Measurements from ENCODE around the gene NAA60.
A peak's percentile ranks its signal among the peaks of the same experiment; 100 is the strongest.
"Not testable (repeated sequence)": the region's sequence is repeated elsewhere in the genome, so short reads cannot be mapped to it uniquely, and the experiment has no call there.

The NAA60 gene

GRCh38 chr16:3485097-3485745 lies 41.7 kb downstream of the NAA60 start:
- H3K36me3 Mint-ChIP-seq, result peaks cover 64% of the 10 kb centered on the region
- ATAC-seq (no peak), DNase-seq (ENCODE audit: low spot score in 2 of 2) (no peak)
- no peak overlapping the region for H3K4me3 Mint-ChIP-seq
- H3K27ac Mint-ChIP-seq, result no peak overlapping the region
- no peaks in the 10 kb centered on the region for H3K9me3 Mint-ChIP-seq
- peaks cover 20% of the 10 kb centered on the region for H3K4me1 Mint-ChIP-seq

DNA sequence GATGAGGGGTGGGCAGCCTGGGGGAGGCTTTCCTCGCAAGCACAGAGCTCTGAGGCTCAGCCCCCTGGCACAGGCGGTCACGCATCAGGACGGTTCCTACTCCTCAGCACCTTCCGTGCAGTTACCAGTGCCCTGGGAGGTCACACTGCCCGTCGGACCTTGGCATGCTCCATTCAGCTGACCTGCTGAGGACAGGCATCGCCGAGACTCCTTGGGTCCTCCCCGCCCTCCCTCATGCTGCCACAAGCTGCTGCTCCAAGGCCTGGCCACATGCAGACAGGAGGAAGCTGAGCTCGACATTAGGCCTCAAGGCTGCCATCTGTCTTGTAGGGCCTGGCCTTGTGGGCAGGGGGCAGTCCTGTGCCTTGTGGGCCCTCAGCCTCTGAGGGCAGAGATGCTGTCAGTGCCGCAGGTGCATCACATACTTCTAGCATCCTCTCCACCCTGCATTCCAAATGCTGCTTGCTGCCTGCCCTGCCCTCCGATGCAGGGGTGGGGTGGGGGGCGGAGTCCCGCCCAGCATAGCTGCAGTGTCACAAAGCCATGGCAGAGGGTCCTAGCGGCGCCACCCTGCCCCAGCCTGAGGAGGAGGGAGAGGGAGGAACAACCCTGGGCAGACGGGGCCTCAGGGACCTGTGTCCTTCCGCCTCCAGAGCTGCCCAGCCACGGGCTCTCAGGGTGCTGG lies 42.5 kb downstream of the NAA60 start:
- H3K4me1 Mint-ChIP-seq, result peaks cover 19% of the 10 kb centered on the region
- no peak for ATAC-seq
- no peak for DNase-seq (ENCODE audit: low spot score in 2 of 2)
- no peak overlapping the region for H3K4me3 Mint-ChIP-seq
- no peak overlapping the region for H3K27ac Mint-ChIP-seq
- H3K9me3 Mint-ChIP-seq, result no peaks in the 10 kb centered on the region
- peaks cover 57% of the 10 kb centered on the region for H3K36me3 Mint-ChIP-seq

DNA sequence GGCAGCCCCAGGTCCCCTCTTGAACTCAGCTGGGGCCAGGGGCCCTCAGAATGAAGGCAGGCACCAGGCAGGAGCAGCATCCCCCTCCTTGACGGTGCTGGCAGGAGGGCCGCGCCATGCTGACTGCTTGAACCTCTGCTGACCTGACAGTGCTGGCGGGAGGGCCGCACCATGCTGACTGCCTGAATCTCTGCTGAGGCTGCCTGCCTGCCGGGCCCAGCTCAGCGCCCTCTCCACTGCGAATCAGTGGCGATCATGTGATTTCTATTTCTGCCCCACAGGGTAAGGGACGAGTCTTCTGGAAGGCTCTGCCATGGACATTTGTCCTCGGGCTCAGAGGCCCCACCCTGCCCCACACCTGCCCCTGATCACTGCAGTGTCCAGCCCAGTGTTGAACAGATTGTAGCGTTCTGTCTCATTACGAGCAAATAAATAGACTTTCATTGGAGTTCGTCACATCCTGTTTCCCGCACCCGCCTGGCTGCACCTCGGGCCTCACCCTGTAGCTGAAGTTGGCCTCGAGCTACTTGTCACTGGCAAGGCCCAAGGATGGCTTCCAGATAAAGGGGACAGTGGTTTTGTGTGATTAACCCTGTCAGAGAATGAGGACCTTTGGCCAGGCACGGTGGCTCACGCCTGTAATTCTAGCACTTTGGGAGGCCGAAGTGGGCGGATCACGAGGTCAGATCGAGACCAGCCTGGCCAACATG lies 43.2 kb downstream of the NAA60 start:
- H3K4me1 Mint-ChIP-seq, result peaks cover 17% of the 10 kb centered on the region
- DNase-seq (ENCODE audit: low spot score in 2 of 2) (no peak), ATAC-seq (no peak)
- no peak overlapping the region for H3K27ac Mint-ChIP-seq
- H3K4me3 Mint-ChIP-seq, result no peak overlapping the region
- no peaks in the 10 kb centered on the region for H3K9me3 Mint-ChIP-seq
- peaks cover 55% of the 10 kb centered on the region for H3K36me3 Mint-ChIP-seq

DNA sequence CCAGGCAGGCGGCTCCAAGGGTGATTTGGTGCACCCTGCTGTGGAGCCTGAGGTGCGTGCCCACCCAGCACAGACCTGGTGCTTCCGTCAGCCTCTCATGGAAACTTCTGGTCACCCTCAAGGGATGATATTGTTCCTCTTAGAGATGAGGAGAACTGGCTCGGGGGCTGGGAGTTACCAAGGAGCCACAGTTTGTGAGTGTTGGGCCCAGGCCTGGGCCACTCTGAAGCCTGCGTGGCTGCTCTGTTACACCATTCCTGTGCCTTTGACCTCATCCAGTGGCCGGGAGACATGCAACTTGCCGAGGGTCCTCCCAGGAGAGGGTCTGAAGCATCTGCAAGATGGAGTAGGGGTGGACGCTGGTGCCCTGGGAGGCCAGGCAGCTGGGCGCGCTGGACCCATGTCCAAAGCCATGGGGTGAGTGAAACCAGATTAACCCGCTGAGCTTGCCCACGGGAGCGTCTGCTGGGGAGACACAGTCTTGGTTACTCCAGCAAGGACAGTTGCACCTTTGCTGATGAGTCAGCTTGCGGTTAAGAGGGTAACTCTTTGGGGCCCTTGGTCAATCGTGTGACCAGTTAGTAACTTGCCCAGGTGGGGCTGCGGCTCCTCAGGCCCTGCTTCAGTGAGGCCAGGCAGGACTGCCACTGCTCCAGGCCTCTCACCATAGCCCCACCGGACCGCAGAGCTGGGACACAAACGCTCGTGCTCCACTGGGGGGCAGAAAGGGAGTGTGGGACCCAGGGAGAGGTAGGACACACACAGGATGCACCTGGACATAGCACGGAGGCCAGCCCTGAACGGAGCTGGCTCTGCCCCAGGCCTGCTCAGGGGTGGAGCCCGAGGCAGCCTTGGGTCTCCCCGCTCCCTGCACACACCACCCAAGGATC lies 44.3 kb downstream of the NAA60 start:
- H3K36me3 Mint-ChIP-seq, result peaks cover 44% of the 10 kb centered on the region
- no peaks in the 10 kb centered on the region for H3K9me3 Mint-ChIP-seq
- no peak overlapping the region for H3K27ac Mint-ChIP-seq
- no peak overlapping the region for H3K4me3 Mint-ChIP-seq
- DNase-seq (ENCODE audit: low spot score in 2 of 2) (no peak), ATAC-seq (no peak)
- peaks cover 7% of the 10 kb centered on the region for H3K4me1 Mint-ChIP-seq

- Mint-ChIP-seq H3K4me3 (no peak overlapping the region), H3K36me3 (peaks cover 33% of the 10 kb centered on the region), H3K4me1 (peaks cover 5% of the 10 kb centered on the region), H3K27ac (no peak overlapping the region), H3K9me3 (no peaks in the 10 kb centered on the region)
- ATAC-seq (no peak), DNase-seq (ENCODE audit: low spot score in 2 of 2) (no peak)
Observed at GRCh38 chr16:3488801-3489200, 45.3 kb downstream of the NAA60 start.

GRCh38 chr16:3490911-3491629 lies 47.6 kb downstream of the NAA60 start:
- peak; percentile 17 for ATAC-seq
- H3K4me3 Mint-ChIP-seq, result no peak overlapping the region
- peaks cover 21% of the 10 kb centered on the region for H3K36me3 Mint-ChIP-seq
- H3K9me3 Mint-ChIP-seq, result no peaks in the 10 kb centered on the region
- H3K4me1 Mint-ChIP-seq, result peaks cover 5% of the 10 kb centered on the region
- DNase-seq (ENCODE audit: low spot score in 2 of 2), result no peak
- H3K27ac Mint-ChIP-seq, result peak overlapping the region; percentile 58

- no peak overlapping the region for H3K27ac Mint-ChIP-seq
- ATAC-seq (no peak), DNase-seq (ENCODE audit: low spot score in 2 of 2) (no peak)
- peaks cover 14% of the 10 kb centered on the region for H3K36me3 Mint-ChIP-seq
- H3K4me3 Mint-ChIP-seq, result no peak overlapping the region
- no peaks in the 10 kb centered on the region for H3K9me3 Mint-ChIP-seq
- H3K4me1 Mint-ChIP-seq, result peaks cover 5% of the 10 kb centered on the region
Observed at GRCh38 chr16:3492356-3492755, 48.9 kb downstream of the NAA60 start.

- Mint-ChIP-seq H3K36me3 (peaks cover 5% of the 10 kb centered on the region), H3K9me3 (no peaks in the 10 kb centered on the region), H3K4me1 (peaks cover 7% of the 10 kb centered on the region), H3K27ac (no peak overlapping the region), H3K4me3 (no peak overlapping the region)
- ATAC-seq (no peak), DNase-seq (ENCODE audit: low spot score in 2 of 2) (no peak)
Observed at GRCh38 chr16:3494386-3494973, 51.0 kb downstream of the NAA60 start.

DNA sequence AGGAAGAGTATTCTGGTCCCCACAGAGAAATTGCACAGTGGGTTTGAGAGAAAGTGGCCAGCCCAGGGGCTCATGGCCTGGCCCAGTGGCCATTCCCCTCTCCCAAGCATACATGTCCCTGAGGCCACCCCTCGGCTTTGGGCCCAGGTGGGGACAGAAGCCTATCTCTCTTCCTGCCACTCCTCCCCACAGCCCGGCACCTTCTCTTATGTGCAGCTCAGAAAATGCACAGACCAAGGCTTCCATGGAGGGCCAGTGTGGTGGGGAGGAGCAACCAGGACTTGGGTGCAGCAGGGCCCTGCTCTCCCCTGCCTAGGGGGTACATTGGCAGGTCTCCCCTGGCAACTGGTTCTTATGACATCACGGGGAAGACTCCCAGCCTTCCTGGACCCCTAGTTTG lies 51.7 kb downstream of the NAA60 start, which contains the start of gene C16orf90:
Gene C16orf90, minus strand, starts transcription at position 314 of the 400 bp plus-strand sequence. Its CDS starts 68 bp downstream, at position 246.
- ATAC-seq, result no peak

GRCh38 chr16:3496386-3496785 lies 52.9 kb downstream of the NAA60 start:
- H3K9me3 Mint-ChIP-seq, result no peaks in the 10 kb centered on the region
- no peak overlapping the region for H3K4me3 Mint-ChIP-seq
- DNase-seq (ENCODE audit: low spot score in 2 of 2), result no peak
- ATAC-seq, result no peak
- no peak overlapping the region for H3K27ac Mint-ChIP-seq
- H3K36me3 Mint-ChIP-seq, result peaks cover 11% of the 10 kb centered on the region
- peaks cover 19% of the 10 kb centered on the region for H3K4me1 Mint-ChIP-seq

More for the DNA sequence above, 51.7 kb downstream of the NAA60 start, which contains the start of gene C16orf90:
- no peak for DNase-seq (ENCODE audit: low spot score in 2 of 2)
- Mint-ChIP-seq H3K36me3 (peaks cover 5% of the 10 kb centered on the region), H3K4me1 (peaks cover 14% of the 10 kb centered on the region), H3K27ac (no peak within 1 kb of the TSS), H3K9me3 (no peaks in the 10 kb centered on the region), H3K4me3 (no peak within 1 kb of the TSS)

DNA sequence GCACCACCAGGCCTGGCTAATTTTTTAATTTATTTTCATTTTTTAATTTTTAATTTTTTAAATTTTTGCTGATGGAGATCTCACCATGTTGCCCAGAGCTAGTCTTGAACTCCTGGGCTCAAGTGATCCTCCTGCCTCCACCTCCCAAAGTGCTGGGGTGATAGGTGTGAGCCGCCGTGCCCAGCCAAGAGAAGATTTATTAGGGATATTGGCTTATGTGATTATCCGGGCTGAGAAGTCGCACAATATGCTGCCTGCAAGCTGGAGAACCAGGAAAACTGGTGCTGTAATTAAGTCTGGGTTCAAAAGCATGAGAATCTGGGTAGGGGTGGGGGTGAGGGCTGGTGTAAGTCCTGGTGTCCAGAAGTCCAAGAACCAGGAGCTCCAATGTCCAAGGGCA lies 54.3 kb downstream of the NAA60 start:
- H3K4me3 Mint-ChIP-seq, result no peak overlapping the region
- H3K36me3 Mint-ChIP-seq, result peaks cover 10% of the 10 kb centered on the region
- no peaks in the 10 kb centered on the region for H3K9me3 Mint-ChIP-seq
- H3K27ac Mint-ChIP-seq, result no peak overlapping the region
- ATAC-seq (no peak), DNase-seq (ENCODE audit: low spot score in 2 of 2) (no peak)
- peaks cover 32% of the 10 kb centered on the region for H3K4me1 Mint-ChIP-seq

DNA sequence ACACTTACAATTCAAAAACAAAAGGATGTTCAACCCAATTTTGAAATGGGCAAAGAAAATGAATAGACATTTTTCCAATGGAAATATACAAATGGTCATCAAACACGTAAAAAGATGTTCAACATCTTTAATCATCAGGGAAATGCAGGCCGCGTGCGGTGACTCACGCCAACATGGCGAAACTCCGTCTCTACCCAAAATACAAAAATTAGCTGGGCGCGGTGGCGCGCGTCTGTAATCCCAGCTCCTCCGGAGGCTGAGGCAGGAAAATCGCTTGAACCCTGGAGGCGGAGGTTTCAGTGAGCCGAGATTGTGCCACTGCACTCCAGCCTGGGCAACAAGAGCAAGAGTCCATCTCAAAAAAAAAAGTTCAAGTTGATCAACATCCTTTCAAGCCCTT lies 55.5 kb downstream of the NAA60 start:
- Mint-ChIP-seq H3K36me3 (peaks cover 10% of the 10 kb centered on the region), H3K27ac (no peak overlapping the region), H3K4me1 (peaks cover 41% of the 10 kb centered on the region), H3K4me3 (no peak overlapping the region), H3K9me3 (no peaks in the 10 kb centered on the region)
- DNase-seq (ENCODE audit: low spot score in 2 of 2) (no peak), ATAC-seq (no peak)

- not testable (repeated sequence) for H3K9me3 Mint-ChIP-seq; ATAC-seq; DNase-seq (ENCODE audit: low spot score in 2 of 2); H3K36me3 Mint-ChIP-seq
- Mint-ChIP-seq H3K4me3 (peak overlapping the region; percentile 93), H3K4me1 (peaks cover 57% of the 10 kb centered on the region), H3K27ac (peak overlapping the region; percentile 90)
Observed at GRCh38 chr16:3501412-3501761, 57.9 kb downstream of the NAA60 start.

DNA sequence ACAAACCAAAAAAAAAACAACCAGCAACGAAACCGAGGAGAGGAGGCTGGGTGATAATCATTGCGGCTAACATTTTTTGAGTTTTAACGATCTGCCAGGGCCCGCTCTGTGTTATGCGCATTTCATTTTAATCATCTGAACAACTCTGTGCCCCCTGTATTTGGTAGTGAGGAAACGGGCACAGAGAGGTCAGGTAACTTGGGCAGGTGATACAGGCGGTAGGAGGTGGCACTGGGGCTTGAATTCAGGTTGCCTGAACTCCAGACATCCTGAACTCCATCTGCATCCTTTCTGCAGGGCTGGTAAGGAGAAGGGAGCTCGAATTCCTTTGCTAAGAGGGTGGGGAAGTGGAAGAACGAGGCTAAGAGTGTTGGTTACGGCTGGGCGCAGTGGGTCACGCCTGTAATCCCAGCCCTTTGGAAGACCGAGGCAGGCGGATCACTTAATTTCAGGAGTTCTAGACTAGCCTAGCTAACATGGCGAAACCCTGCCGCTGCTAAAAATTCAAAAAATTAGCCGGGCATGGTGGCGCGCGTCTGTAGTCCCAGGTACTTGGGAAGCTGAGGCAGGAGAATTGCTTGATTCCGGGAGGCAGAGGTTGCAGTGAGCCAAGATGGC lies 58.4 kb downstream of the NAA60 start:
- H3K4me1 Mint-ChIP-seq, result peaks cover 57% of the 10 kb centered on the region
- H3K9me3 Mint-ChIP-seq, result no peaks in the 10 kb centered on the region
- ATAC-seq (no peak), DNase-seq (ENCODE audit: low spot score in 2 of 2) (no peak)
- peaks cover 14% of the 10 kb centered on the region for H3K36me3 Mint-ChIP-seq
- H3K27ac Mint-ChIP-seq, result peak overlapping the region; percentile 90
- H3K4me3 Mint-ChIP-seq, result peak overlapping the region; percentile 93

Measured in stimulated activated effector memory CD8-positive, alpha-beta T cell treated with anti-CD3 and anti-CD28 coated beads, Interleukin-12 subunit alpha, Interleukin-12 subunit beta, amount 100 ng/mL, for 72 hours (primary cell).